ENCODE measurements around the gene SLC30A4.
"Not testable (repeated sequence)": the region's sequence is repeated elsewhere in the genome, so short reads cannot be mapped to it uniquely, and the experiment has no call there.

SLC30A4 gene

DNA sequence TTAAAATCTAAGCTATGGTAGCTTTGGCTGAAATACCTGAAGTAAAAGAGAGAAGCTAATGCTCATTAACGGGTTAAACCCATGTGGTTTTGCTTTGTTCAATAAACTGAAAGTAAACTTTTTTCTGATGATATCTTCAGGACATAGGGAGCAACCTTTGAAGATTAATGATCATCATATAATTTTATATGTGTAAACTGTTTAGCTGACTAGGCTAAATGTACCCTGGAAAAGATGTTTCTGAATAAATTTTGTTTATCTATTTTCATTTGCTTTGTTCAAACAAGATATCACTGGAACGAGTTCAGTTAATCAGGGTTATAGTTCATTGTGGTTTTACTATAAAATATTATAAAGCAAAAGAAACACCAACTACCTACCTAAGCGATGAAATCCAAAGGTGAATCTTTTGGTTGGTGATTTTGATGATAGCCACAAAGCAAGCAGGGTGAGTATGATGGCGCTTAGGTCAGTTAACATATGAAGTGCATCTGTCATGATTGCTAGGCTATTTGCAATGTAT is 11.7 kb downstream of the SLC30A4 start:
- TF ChIP-seq, protein P1, sequence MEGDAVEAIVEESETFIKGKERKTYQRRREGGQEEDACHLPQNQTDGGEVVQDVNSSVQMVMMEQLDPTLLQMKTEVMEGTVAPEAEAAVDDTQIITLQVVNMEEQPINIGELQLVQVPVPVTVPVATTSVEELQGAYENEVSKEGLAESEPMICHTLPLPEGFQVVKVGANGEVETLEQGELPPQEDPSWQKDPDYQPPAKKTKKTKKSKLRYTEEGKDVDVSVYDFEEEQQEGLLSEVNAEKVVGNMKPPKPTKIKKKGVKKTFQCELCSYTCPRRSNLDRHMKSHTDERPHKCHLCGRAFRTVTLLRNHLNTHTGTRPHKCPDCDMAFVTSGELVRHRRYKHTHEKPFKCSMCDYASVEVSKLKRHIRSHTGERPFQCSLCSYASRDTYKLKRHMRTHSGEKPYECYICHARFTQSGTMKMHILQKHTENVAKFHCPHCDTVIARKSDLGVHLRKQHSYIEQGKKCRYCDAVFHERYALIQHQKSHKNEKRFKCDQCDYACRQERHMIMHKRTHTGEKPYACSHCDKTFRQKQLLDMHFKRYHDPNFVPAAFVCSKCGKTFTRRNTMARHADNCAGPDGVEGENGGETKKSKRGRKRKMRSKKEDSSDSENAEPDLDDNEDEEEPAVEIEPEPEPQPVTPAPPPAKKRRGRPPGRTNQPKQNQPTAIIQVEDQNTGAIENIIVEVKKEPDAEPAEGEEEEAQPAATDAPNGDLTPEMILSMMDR (IDR thresholded peaks at IDR 0.05; ENCODE audit: borderline replicate concordance, insufficient read depth, low read depth, low read length): no peak
- no peak overlapping the region for H3K4me3 ChIP-seq (ENCODE audit: low read depth, low read length)

DNA sequence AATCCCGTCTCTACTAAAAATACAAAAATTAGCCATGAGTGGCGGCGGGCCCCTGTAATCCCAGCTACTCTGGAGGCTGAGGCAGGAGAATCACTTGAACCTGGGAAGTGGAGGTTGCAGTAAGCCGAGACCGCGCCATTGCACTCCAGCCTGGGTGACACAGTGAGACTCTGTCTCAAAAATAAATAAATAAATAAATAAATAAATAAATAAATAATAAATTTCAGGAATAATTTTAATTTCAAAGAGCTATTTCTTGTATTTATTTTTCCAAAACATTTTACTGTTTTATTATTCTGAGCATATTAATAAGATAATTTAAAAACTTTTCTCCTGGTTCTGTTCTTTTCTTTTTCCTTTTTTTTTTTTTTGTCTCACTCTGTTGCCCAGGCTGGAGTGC is 15.4 kb downstream of the SLC30A4 start:
- H3K4me3 ChIP-seq (ENCODE audit: low read depth, low read length): not testable (repeated sequence)

DNA sequence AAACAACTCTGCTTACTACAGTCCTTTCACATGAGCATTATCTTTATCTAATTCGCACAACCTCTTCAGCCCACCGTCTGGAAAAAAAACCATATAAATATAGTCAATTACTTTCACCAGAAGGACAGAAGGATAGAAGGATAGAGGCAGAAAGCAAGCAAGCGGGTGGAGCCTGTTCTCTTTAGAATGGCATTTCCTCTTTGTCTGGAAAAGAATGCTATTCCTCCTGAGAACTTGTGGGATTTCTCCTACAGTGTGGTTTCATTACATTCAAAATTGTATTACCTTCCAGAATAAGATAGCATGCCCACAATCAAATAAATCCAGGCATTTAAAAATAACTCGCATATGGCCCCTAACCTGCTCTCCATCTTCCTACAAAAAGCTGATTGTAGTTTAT is 23.1 kb downstream of the SLC30A4 start:
- no peak overlapping the region for H3K4me3 ChIP-seq (ENCODE audit: low read depth, low read length)
- TF ChIP-seq, protein P1 (IDR thresholded peaks at IDR 0.05; ENCODE audit: borderline replicate concordance, insufficient read depth, low read depth, low read length): no peak

DNA sequence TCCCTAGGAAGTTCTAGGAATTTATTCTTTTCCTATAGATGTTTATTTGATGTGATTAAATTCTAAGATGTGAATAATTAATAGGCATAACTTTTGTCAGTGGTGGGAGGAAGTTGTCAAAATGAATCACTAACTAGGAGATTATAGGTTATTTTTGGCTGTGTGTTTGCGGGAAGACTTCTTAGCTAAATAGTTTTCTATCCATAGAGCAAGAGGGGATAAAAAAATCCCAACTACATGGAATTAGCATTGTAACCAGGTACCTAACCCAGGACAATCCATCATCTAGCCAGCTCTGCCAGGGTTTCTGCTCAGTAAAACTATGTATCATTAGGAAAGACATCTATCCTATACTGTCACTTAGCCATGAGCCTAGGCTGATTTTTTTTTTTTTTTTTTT is 23.9 kb downstream of the SLC30A4 start:
- H3K4me3 ChIP-seq (ENCODE audit: low read depth, low read length): no peak overlapping the region
- TF ChIP-seq, protein P1 (IDR thresholded peaks at IDR 0.05; ENCODE audit: borderline replicate concordance, insufficient read depth, low read depth, low read length): no peak

DNA sequence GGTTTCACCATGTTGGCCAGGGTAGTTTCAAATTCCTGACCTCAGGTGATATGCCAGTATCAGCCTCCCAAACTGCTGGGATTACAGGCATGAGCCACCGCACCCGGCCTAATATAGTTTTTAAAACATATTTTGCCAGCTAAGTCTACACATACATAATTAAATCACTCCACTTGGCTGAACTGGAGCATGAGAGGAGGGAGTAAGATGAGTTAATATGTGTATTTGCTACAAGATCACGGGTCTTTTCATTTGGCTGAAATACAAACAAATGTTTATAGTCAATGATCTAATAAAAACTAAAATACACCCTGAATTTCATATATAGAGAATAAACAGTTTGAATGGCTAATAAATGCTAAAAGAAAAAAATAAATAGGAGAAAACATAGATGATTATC is 25.3 kb downstream of the SLC30A4 start:
- TF ChIP-seq, protein P1 (IDR thresholded peaks at IDR 0.05; ENCODE audit: borderline replicate concordance, insufficient read depth, low read depth, low read length): no peak
- H3K4me3 ChIP-seq (ENCODE audit: low read depth, low read length): no peak overlapping the region

DNA sequence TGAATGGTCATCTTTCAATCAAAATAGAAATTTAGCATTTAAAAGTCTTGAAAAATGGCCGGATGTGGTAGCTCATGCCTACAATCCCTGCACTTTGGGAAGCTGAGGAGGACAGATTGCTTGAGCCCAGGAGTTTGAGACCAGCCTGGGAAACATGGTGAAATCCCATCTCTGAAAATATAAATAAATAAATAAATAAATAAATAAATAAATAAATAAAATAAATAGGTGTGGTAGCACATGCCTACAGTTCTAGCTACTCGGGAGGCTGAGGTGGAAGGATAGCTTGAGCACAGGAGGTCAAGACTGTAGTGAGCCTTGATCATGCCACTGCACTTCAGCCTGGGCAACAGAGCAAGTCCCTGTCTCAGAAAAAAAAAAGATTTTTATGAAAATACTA is 25.9 kb downstream of the SLC30A4 start:
- TF ChIP-seq, protein P1 (IDR thresholded peaks at IDR 0.05; ENCODE audit: borderline replicate concordance, insufficient read depth, low read depth, low read length): no peak

DNA sequence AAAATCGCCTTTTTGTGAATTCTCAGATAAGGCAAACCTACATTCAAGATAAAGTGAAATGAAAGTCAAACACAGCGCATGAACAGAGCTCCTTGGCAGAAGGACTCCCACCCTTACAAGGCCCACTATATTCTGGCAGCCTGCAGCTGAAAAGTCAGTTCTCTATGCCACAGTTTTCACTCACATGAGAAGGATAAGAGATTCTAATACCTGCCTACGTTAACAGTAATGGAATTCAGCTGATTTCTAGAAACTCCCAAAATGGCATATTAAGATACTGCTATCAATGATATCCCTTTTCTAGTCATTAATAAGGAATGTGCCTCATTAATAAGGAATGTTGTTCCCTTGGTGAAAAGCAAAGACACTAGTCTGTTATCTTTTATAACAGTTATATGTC is 27.0 kb downstream of the SLC30A4 start:
- no peak overlapping the region for H3K4me3 ChIP-seq (ENCODE audit: low read depth, low read length)
- TF ChIP-seq, protein P1 (IDR thresholded peaks at IDR 0.05; ENCODE audit: borderline replicate concordance, insufficient read depth, low read depth, low read length): no peak

More for the DNA sequence above, 25.9 kb downstream of the SLC30A4 start:
- no peak overlapping the region for H3K4me3 ChIP-seq (ENCODE audit: low read depth, low read length)

All from GM12875 (cell line).